Prostate gland (tissue), 2 donors: ENCODE results near the gene MKNK1.

Experiments
- POLR2A ChIP-seq: fragments of 450-650 bp; IDR thresholded peaks from one replicate; pipeline ENCODE4 v1.6.1; 2016; ENCODE audit warnings: antibody characterized with exemption, mild to moderate bottlenecking
- TF ChIP-seq, protein P1 (sequence below), 4 experiments: fragments of 200-600 bp in 2 of 4; fragments of 450-650 bp in 2 of 4; sonication (generic) in 2 of 4; IDR thresholded peaks; 1 replicate in 3 of 4; 2 replicates in 1 of 4; pipeline ENCODE4 v1.5.1; 2016 to 2019; ENCODE audit warnings: antibody characterized with exemption in 4 of 4, mild to moderate bottlenecking in 2 of 4, moderate library complexity in 2 of 4

- TF ChIP-seq, protein P1, sequence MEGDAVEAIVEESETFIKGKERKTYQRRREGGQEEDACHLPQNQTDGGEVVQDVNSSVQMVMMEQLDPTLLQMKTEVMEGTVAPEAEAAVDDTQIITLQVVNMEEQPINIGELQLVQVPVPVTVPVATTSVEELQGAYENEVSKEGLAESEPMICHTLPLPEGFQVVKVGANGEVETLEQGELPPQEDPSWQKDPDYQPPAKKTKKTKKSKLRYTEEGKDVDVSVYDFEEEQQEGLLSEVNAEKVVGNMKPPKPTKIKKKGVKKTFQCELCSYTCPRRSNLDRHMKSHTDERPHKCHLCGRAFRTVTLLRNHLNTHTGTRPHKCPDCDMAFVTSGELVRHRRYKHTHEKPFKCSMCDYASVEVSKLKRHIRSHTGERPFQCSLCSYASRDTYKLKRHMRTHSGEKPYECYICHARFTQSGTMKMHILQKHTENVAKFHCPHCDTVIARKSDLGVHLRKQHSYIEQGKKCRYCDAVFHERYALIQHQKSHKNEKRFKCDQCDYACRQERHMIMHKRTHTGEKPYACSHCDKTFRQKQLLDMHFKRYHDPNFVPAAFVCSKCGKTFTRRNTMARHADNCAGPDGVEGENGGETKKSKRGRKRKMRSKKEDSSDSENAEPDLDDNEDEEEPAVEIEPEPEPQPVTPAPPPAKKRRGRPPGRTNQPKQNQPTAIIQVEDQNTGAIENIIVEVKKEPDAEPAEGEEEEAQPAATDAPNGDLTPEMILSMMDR (IDR thresholded peaks at IDR 0.05) = no peak
- no peak for TF ChIP-seq POLR2A
These were observed 84.9 kb downstream of the MKNK1 start for GRCh38 chr1:46519209-46519608.
